Activated naive CD4-positive, alpha-beta T cell treated with anti-CD3 and anti-CD28 coated beads, Interleukin-2, amount 50 U/mL, for 16 hours (primary cell): Measurements from ENCODE around the gene RHBDD1.
A peak's percentile ranks its signal among the peaks of the same experiment; 100 is the strongest.
"Not testable (repeated sequence)": the region's sequence is repeated elsewhere in the genome, so short reads cannot be mapped to it uniquely, and the experiment has no call there.

Experiments used
- DNase-seq: peaks from one replicate; pipeline ENCODE4 v3.0.0-alpha.2; 2020

RHBDD1 gene

DNA sequence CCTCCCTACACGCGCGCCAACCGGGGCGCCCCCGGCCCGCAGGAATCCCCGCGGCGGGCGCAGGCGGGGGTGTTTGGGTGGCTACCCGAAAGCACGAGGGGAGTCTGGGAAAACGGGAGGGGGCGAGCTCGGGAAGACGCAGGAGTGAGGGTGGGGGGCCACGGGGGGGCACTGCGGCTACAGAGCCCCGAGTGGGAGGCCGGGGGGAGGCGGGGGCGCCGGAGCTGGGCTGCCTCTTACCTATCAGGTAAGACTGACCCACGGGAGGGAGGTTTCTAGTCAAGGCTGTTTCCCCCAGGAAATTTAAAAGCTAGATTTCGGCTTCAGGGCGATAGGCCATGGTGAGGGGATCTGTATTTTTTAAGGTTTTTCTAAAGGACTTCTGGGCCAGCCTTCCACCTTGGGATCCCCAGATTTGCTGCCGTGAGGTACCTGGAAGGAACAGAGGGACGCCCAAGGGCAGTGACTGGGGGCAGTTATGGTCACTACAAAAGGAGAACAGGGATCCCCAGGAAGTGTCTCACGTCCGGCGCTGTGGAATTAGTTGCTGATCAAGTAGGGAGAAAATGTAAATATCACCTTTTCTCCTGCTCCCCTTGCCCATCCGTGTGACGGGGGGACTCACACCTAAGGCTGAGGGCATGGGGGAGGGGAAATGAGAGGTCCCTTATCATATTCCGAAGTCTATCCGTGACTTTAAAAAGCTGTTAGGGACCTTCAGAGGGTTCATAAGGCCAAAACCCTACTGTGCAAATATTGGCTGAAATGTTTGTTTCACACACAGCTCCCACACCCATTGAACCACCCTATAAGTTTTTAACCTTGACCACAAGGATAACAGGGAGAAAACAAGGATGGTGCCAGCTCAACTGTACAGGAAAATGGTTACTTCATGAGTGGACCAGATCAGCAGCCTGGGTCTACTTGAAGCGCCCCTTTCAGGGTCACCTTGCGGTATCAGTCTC is 35.6 kb upstream of the RHBDD1 start:
- no peak for DNase-seq

GRCh38 chr2:226800941-226801784 is 34.7 kb upstream of the RHBDD1 start:
- DNase-seq, result peak; percentile 86

GRCh38 chr2:226802573-226802972 is 33.3 kb upstream of the RHBDD1 start:
- DNase-seq, result no peak

DNA sequence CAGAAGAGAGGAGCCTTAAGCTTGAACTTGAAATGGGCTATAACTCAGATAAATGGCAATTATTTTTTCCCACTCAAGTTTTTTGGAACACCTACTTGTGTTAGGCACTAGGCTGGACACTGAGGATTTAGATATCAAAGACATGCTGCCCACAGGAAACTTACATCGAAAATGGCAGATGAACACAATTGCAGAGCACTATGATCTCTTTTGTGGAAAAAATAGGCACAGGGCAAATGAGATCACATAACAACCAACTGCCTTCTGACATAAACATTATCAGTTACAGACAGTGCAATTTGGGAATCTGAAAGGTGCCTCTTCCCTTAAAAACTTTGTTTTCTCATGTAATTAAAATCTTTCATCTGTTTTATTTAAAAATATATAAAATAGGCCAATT is 32.4 kb upstream of the RHBDD1 start:
- DNase-seq, result no peak

- no peak for DNase-seq
Measured at GRCh38 chr2:226813148-226813701, 22.6 kb upstream of the RHBDD1 start.

DNA sequence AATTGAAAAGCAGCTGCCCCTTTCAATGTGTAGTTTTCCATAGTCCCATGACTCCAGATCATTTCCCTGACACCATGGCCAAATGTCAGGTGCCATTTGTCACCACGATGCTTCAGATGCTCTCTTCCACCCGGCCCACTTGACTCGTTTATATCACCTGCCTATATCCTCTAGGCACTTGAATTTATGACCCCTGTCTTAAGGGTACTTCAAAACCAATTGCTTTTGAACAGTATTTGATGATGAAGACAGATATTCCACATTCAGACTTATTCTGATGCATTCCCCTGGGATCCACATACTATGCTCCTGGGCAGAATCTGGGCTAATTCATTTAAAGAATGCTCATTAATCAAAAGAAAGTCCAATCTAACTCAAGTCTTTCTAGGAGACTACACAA is 16.9 kb upstream of the RHBDD1 start:
- no peak for DNase-seq

DNA sequence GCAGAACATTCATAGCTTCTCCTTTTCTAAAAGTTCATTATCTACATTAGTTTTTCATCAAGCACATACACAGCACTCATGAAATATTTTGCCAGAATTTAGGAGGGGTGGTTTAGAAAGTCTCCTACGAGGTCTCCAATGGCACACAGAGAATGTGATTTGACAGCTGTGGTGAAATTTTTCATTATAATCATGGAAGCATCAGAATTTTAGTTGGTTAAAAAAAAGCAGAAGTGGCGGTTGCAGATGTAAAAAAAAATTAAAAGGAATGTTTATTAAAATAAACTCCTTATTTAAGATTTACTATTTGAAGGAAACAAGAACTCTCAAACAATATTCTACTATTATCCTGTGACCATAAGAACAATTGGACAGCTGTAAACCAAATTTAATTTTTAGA is 10.8 kb upstream of the RHBDD1 start:
- no peak for DNase-seq

GRCh38 chr2:226828191-226828590 is 7.7 kb upstream of the RHBDD1 start:
- no peak for DNase-seq

- no peak for DNase-seq
Measured at GRCh38 chr2:226829721-226830631, 5.9 kb upstream of the RHBDD1 start.

GRCh38 chr2:226831266-226831665 is 4.6 kb upstream of the RHBDD1 start:
- DNase-seq, result no peak

- DNase-seq, result no peak
Measured at GRCh38 chr2:226832061-226832460, 3.8 kb upstream of the RHBDD1 start.

DNA sequence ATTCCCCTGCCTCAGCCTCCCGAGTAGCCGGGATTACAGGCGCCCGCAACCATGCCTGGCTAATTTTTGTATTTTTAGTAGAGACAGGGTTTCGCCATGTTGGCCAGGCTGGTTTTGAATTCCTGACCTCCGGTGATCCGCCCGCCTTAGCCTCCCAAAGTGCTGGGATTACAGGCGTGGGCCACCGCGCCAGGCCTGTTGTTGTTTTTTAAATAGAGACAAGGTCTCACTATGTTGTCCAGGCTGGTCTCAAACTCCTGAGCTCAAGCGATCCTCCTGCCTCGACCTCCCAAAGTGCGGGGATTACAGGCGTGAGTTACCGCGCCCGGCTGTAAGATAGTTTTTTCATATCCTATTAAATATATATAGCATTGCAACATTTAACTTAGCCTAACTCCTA is 974 bp upstream of the RHBDD1 start:
- DNase-seq, result not testable (repeated sequence)

DNA sequence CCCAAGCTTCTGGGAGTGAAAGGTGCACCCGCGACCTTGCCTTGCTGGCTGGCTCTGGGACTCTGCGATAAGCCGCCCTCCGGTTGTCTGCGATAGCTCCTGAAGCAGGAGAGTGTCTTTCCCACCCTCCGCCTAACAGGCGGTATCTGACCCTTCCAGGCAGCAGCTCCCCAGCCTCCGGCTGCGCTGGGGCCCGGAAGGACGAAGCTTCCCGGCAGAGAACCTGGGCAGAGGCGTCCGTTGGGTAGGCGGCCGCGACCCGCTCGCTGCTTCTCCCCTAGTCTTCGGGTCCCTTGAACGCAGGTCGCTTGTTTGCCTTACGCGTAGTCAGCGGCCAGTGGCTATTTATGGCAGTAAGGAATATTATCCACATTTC is 446 bp upstream of the RHBDD1 start:
- DNase-seq, result no peak

DNA sequence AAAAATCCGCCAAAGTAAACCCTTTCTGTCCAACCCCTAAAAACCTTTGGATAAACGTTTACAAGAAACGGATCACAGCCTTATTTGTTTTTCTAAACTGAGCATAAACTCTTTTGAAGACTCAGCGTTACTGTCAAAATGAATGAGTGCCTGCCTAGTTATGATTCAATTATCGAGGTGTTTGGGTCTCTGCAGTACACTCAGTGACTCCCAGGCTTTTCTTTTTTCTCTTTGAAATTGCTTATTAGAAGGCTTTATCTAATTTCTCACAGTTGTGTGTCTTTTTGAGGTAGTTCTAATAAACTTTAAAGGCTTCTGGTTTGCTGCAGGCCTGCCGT is 663 bp downstream of the RHBDD1 start:
- no peak for DNase-seq

DNA sequence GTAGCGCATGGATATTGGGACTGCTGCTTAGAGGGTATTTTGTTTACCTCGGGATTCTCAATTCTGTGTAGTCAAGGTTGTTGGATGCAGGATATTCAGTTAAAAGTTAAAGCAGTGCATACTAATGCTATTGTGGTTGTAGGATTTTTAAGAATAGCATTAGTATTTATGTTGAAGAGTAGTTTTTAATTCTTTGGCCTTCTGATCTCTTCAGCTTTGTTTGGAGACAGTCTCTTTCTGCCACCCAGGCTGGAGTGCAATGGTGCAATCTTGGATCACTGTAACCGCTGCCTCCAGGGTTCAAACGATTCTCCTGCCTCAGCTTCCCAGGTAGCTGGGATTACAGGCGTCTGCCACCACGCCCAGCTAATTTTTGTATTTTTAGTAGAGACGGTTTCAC is 1.5 kb downstream of the RHBDD1 start:
- no peak for DNase-seq

- DNase-seq, result no peak
Measured at GRCh38 chr2:226837787-226838603, 2.1 kb downstream of the RHBDD1 start.

DNA sequence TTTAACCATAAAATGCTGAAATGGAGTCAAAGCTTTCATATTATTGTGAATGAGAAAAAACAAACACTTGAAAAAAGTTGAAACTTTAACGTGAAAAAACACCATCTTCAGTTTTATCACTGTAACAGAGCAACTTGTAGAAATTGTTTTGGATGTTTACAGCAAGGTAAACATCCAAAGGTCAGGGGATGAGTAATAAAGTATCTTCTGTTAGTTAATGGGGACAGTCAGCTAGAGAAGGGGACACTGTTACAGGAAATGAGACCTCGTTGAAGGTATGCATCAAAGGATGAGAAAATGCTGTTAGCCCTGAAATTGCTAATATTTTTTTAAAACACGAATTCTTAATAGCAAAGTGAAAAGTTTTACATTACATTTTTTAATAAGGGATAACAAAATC is 2.9 kb downstream of the RHBDD1 start:
- DNase-seq, result no peak

GRCh38 chr2:226839161-226839560 is 3.3 kb downstream of the RHBDD1 start:
- no peak for DNase-seq

GRCh38 chr2:226839951-226840350 is 4.1 kb downstream of the RHBDD1 start:
- no peak for DNase-seq

GRCh38 chr2:226843001-226843400 is 7.1 kb downstream of the RHBDD1 start:
- DNase-seq, result not testable (repeated sequence)

GRCh38 chr2:226845386-226846116 is 9.7 kb downstream of the RHBDD1 start:
- DNase-seq, result no peak
